GM12892 (cell line): ENCODE measurements around the gene SYK.

Experiments used
- POLR2A ChIP-seq: IDR thresholded peaks from 2 replicates; pipeline ENCODE4 v1.6.1; 2011; ENCODE audit warnings: low read depth, low read length, control low read depth
- POLR2AphosphoS5 ChIP-seq: IDR thresholded peaks from 2 replicates; pipeline ENCODE4 v1.6.1; 2011; ENCODE audit warnings: low read depth, low read length, control low read depth

DNA sequence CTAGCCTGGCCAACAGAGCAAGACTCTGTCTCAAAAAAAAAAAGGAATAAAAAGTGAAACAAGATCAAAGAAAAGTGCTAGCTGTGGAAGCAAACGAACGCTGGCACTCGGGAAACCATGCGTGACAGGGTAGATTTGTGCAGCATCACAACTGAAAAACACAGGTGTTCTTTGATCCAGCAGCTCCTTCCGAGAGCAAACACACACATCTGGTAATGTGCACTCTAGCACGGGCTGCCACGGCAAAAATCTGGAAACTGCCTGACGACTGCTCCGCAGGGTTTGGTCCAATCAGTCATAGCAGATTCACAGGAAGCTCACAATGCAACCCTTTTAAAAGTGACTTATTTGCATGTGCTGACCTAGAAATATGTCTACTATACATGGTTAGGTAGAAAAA is 80.0 kb downstream of the SYK start:
- TF ChIP-seq POLR2A = no peak
- TF ChIP-seq POLR2AphosphoS5 = no peak
